Measurements from ENCODE around the gene DOCK2.

- TF ChIP-seq REST (IDR thresholded peaks at IDR 0.05) (no peak), CTCF (IDR thresholded peaks at IDR 0.05) (no peak), EHF (CRISPR knock-in tag; IDR thresholded peaks at IDR 0.05) (no peak), TP53 (CRISPR knock-in tag; IDR thresholded peaks at IDR 0.05) (no peak), HMGXB4 (CRISPR knock-in tag; IDR thresholded peaks at IDR 0.05; ENCODE audit: borderline replicate concordance) (no peak), POLR2AphosphoS2 (conservative IDR thresholded peaks at IDR 0.05; ENCODE audit: low read length) (no peak), CHD2 (IDR thresholded peaks at IDR 0.05; ENCODE audit: low read length, partially characterized antibody) (no peak), KDM1A (IDR thresholded peaks at IDR 0.05; ENCODE audit: low read depth) (no peak), SREBF2 (IDR thresholded peaks at IDR 0.05) (no peak), POLR2A (IDR thresholded peaks at IDR 0.05; ENCODE audit: low read length) (no peak), KDM5A (IDR thresholded peaks at IDR 0.05) (no peak), BCL3 (IDR thresholded peaks at IDR 0.05) (no peak)
Measured at GRCh38 chr5:170071748-170072147, 434.7 kb downstream of the DOCK2 start.

All from A549 (cell line).